Measurements from ENCODE around the gene NRGN. TPM values are rescaled to one million over a fixed set of nuclear protein-coding genes. Genes with fewer than 3 reads are reported as not detected.
A peak's percentile ranks its signal among the peaks of the same experiment; 100 is the strongest.

The NRGN gene
- total and polyA plus RNA-seq, 2 experiments from 2014 or later = 1.2 TPM; not detected in 1

GRCh38 chr11:124746621-124747243 lies 7.0 kb downstream of the NRGN start:
- Histone ChIP-seq H3K36me3 (replicated peaks; ENCODE audit: insufficient read depth, low read depth) (no peaks in the 10 kb centered on the region), H3K79me2 (no peaks in the 10 kb centered on the region), H2AFZ (peak overlapping the region; percentile 67), H4K20me1 (ENCODE audit: insufficient read depth, poor library complexity, severe bottlenecking) (no peaks in the 10 kb centered on the region), H3K9me2 (replicated peaks; ENCODE audit: insufficient read depth) (no peaks in the 10 kb centered on the region), H3K27me3 (peaks cover 94% of the 10 kb centered on the region), H3K4me2 (peak overlapping the region; percentile 92), H3K4me3 (peak overlapping the region; percentile 53), H3K9me3 (ENCODE audit: low read depth) (no peaks in the 10 kb centered on the region), H3K4me1 (ENCODE audit: insufficient read depth) (peaks cover 7% of the 10 kb centered on the region), H3K27ac (peak overlapping the region; percentile 70)
- DNase-seq (ENCODE audit: low spot score) = peak; percentile 90
- WGBS (ENCODE audit: low lambda C conversion rate, missing lambda C conversion rate) = 3% methylated on average over 24 of the region's 37 CpGs
- peak; percentile 60 for TF ChIP-seq CTCF (IDR thresholded peaks at IDR 0.05; ENCODE audit: poor library complexity)
- no peak for TF ChIP-seq EZH2 (IDR thresholded peaks at IDR 0.05; ENCODE audit: borderline replicate concordance)
- TF ChIP-seq EZH2phosphoT487 (IDR thresholded peaks at IDR 0.05; ENCODE audit: low read depth, severe bottlenecking, unreplicated experiment) = no peak

GRCh38 chr11:124747406-124748099 lies 7.8 kb downstream of the NRGN start:
- Histone ChIP-seq H3K27ac (peak overlapping the region; percentile 45), H2AFZ (peak overlapping the region; percentile 67)
- 56% methylated on average over 14 of the region's 14 CpGs for WGBS (ENCODE audit: low lambda C conversion rate, missing lambda C conversion rate)

GRCh38 chr11:124748100-124748418 lies 8.3 kb downstream of the NRGN start:
- Histone ChIP-seq H4K20me1 (ENCODE audit: insufficient read depth, poor library complexity, severe bottlenecking) (no peaks in the 10 kb centered on the region), H3K4me3 (no peak overlapping the region), H3K27ac (no peak overlapping the region), H3K27me3 (peaks cover 92% of the 10 kb centered on the region), H3K9me2 (replicated peaks; ENCODE audit: insufficient read depth) (no peaks in the 10 kb centered on the region), H3K36me3 (replicated peaks; ENCODE audit: insufficient read depth, low read depth) (no peaks in the 10 kb centered on the region), H3K4me1 (ENCODE audit: insufficient read depth) (peaks cover 7% of the 10 kb centered on the region), H3K4me2 (no peak overlapping the region), H3K9me3 (ENCODE audit: low read depth) (no peaks in the 10 kb centered on the region), H2AFZ (no peak overlapping the region), H3K79me2 (no peaks in the 10 kb centered on the region)
- WGBS (ENCODE audit: low lambda C conversion rate, missing lambda C conversion rate) = 80% methylated on average over 6 of the region's 7 CpGs
- TF ChIP-seq EZH2phosphoT487 (IDR thresholded peaks at IDR 0.05; ENCODE audit: low read depth, severe bottlenecking, unreplicated experiment) (no peak), CTCF (IDR thresholded peaks at IDR 0.05; ENCODE audit: poor library complexity) (no peak), EZH2 (IDR thresholded peaks at IDR 0.05; ENCODE audit: borderline replicate concordance) (no peak)
- DNase-seq (ENCODE audit: low spot score) = no peak

More at GRCh38 chr11:124747406-124748099, 7.8 kb downstream of the NRGN start:
- no peaks in the 10 kb centered on the region for H3K36me3 ChIP-seq (replicated peaks; ENCODE audit: insufficient read depth, low read depth)
- no peak for DNase-seq (ENCODE audit: low spot score)
- H3K9me2 ChIP-seq (replicated peaks; ENCODE audit: insufficient read depth) = no peaks in the 10 kb centered on the region
- H3K4me1 ChIP-seq (ENCODE audit: insufficient read depth) = peaks cover 7% of the 10 kb centered on the region
- H3K9me3 ChIP-seq (ENCODE audit: low read depth) = no peaks in the 10 kb centered on the region
- no peaks in the 10 kb centered on the region for H3K79me2 ChIP-seq
- H3K27me3 ChIP-seq = peaks cover 93% of the 10 kb centered on the region
- H3K4me2 ChIP-seq = peak overlapping the region; percentile 92
- TF ChIP-seq EZH2phosphoT487 (IDR thresholded peaks at IDR 0.05; ENCODE audit: low read depth, severe bottlenecking, unreplicated experiment) = no peak
- TF ChIP-seq EZH2 (IDR thresholded peaks at IDR 0.05; ENCODE audit: borderline replicate concordance) = no peak
- no peak for TF ChIP-seq CTCF (IDR thresholded peaks at IDR 0.05; ENCODE audit: poor library complexity)
- H4K20me1 ChIP-seq (ENCODE audit: insufficient read depth, poor library complexity, severe bottlenecking) = no peaks in the 10 kb centered on the region
- H3K4me3 ChIP-seq = no peak overlapping the region
